Measurements from ENCODE around the gene SP6. TPM values are rescaled to one million over a fixed set of nuclear protein-coding genes. Genes with fewer than 3 reads are reported as not detected.

The SP6 gene
- total RNA-seq, 3 donors from 2014 or later, result 2.0 to 11.6 (median 4.7) TPM

- Histone ChIP-seq H3K4me3 (no peak overlapping the region), H3K9me3 (no peaks in the 10 kb centered on the region), H3K4me1 (ENCODE audit: low read depth) (no peaks in the 10 kb centered on the region), H3K36me3 (ENCODE audit: low read depth) (no peaks in the 10 kb centered on the region)
- no peak for DNase-seq
- ATAC-seq, result no peak
- TF ChIP-seq, protein P1, sequence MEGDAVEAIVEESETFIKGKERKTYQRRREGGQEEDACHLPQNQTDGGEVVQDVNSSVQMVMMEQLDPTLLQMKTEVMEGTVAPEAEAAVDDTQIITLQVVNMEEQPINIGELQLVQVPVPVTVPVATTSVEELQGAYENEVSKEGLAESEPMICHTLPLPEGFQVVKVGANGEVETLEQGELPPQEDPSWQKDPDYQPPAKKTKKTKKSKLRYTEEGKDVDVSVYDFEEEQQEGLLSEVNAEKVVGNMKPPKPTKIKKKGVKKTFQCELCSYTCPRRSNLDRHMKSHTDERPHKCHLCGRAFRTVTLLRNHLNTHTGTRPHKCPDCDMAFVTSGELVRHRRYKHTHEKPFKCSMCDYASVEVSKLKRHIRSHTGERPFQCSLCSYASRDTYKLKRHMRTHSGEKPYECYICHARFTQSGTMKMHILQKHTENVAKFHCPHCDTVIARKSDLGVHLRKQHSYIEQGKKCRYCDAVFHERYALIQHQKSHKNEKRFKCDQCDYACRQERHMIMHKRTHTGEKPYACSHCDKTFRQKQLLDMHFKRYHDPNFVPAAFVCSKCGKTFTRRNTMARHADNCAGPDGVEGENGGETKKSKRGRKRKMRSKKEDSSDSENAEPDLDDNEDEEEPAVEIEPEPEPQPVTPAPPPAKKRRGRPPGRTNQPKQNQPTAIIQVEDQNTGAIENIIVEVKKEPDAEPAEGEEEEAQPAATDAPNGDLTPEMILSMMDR (IDR thresholded peaks at IDR 0.05), result no peak
- intact Hi-C loops (cut with DNase I, micrococcal nuclease), result no loop called here
Measured at GRCh38 chr17:47857551-47858455, 6.8 kb upstream of the SP6 start.

- Histone ChIP-seq H3K9me3 (no peaks in the 10 kb centered on the region), H3K4me1 (ENCODE audit: low read depth) (no peaks in the 10 kb centered on the region), H3K4me3 (no peak overlapping the region), H3K36me3 (ENCODE audit: low read depth) (no peaks in the 10 kb centered on the region)
- DNase-seq (no peak), ATAC-seq (no peak)
- TF ChIP-seq, protein P1 (IDR thresholded peaks at IDR 0.05), result no peak
- intact Hi-C loops (cut with DNase I, micrococcal nuclease), result no loop called here
Measured at GRCh38 chr17:47856830-47857229, 5.9 kb upstream of the SP6 start.

GRCh38 chr17:47855737-47856136 lies 4.8 kb upstream of the SP6 start:
- no peaks in the 10 kb centered on the region for H3K9me3 ChIP-seq
- intact Hi-C loops (cut with DNase I, micrococcal nuclease), result no loop called here
- TF ChIP-seq, protein P1 (IDR thresholded peaks at IDR 0.05), result no peak
- H3K4me1 ChIP-seq (ENCODE audit: low read depth), result peaks cover 3% of the 10 kb centered on the region
- no peak for DNase-seq
- ATAC-seq, result no peak
- H3K36me3 ChIP-seq (ENCODE audit: low read depth), result no peaks in the 10 kb centered on the region
- H3K4me3 ChIP-seq, result no peak overlapping the region

GRCh38 chr17:47853616-47854015 lies 2.7 kb upstream of the SP6 start:
- Histone ChIP-seq H3K36me3 (ENCODE audit: low read depth) (no peaks in the 10 kb centered on the region), H3K4me1 (ENCODE audit: low read depth) (peaks cover 8% of the 10 kb centered on the region), H3K9me3 (no peaks in the 10 kb centered on the region), H3K4me3 (no peak overlapping the region)
- DNase-seq, result no peak
- intact Hi-C loops (cut with DNase I, micrococcal nuclease), result no loop called here
- TF ChIP-seq, protein P1 (IDR thresholded peaks at IDR 0.05), result no peak
- no peak for ATAC-seq

- H3K4me1 ChIP-seq (ENCODE audit: low read depth), result peaks cover 8% of the 10 kb centered on the region
- H3K36me3 ChIP-seq (ENCODE audit: low read depth), result no peaks in the 10 kb centered on the region
- H3K4me3 ChIP-seq, result no peak overlapping the region
- H3K9me3 ChIP-seq, result no peaks in the 10 kb centered on the region
- DNase-seq, result no peak
- intact Hi-C loops (cut with DNase I, micrococcal nuclease), result no loop called here
- ATAC-seq, result no peak
- TF ChIP-seq, protein P1 (IDR thresholded peaks at IDR 0.05), result no peak
Measured at GRCh38 chr17:47852113-47852949, 1.4 kb upstream of the SP6 start.

Data from mucosa of descending colon (tissue), 3 donors.